HEK293T (cell line): ENCODE data around the gene NCCRP1.

Experiments used
- BHLHE40 ChIP-seq: fragments of 450-650 bp; IDR thresholded peaks from 2 replicates; pipeline ENCODE4 v1.6.1; 2016; ENCODE audit warnings: mild to moderate bottlenecking, moderate library complexity, borderline replicate concordance
- FOXM1 ChIP-seq: fragments of 450-650 bp; IDR thresholded peaks from 2 replicates; pipeline ENCODE4 v1.6.1; 2017; ENCODE audit warnings: mild to moderate bottlenecking, borderline replicate concordance
- L3MBTL2 ChIP-seq: fragments of 450-650 bp; conservative IDR thresholded peaks from 2 replicates; pipeline ENCODE4 v1.6.1; 2016; ENCODE audit warnings: mild to moderate bottlenecking
- NFRKB ChIP-seq: fragments of 450-650 bp; IDR thresholded peaks from 2 replicates; pipeline ENCODE4 v1.6.1; 2016; ENCODE audit warnings: mild to moderate bottlenecking, moderate library complexity
- SUZ12 ChIP-seq: fragments of 450-650 bp; IDR thresholded peaks from 2 replicates; pipeline ENCODE4 v1.6.1; 2016; ENCODE audit warnings: mild to moderate bottlenecking
- ZNF384 ChIP-seq: fragments of 450-650 bp; IDR thresholded peaks from 2 replicates; pipeline ENCODE4 v1.6.1; 2016

DNA sequence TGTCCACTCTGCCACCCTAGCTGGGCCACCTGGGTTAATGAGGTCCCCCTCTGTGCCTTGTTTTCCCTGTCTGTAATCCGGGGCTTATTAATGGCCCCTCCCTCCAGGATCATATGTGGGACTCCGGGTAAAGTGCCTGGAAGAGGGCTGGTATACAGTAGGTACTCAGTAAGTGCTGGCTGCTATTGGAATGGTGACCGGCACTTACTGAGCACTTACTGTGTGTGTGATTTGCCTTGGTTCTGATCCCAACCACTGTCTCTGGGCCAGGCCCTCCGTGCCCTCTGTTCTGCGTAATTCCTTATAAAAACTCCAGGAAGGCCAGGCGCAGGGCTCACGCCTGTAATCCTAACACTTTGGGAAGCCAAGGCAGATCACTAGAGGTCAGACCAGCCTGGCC lies 30.9 kb upstream of the NCCRP1 start:
- no peak for TF ChIP-seq ZNF384
- no peak for TF ChIP-seq L3MBTL2
- no peak for TF ChIP-seq BHLHE40
- no peak for TF ChIP-seq NFRKB
- no peak for TF ChIP-seq FOXM1
- TF ChIP-seq SUZ12 = no peak
